ENCODE data around the gene UQCC5.

Gene UQCC5

DNA sequence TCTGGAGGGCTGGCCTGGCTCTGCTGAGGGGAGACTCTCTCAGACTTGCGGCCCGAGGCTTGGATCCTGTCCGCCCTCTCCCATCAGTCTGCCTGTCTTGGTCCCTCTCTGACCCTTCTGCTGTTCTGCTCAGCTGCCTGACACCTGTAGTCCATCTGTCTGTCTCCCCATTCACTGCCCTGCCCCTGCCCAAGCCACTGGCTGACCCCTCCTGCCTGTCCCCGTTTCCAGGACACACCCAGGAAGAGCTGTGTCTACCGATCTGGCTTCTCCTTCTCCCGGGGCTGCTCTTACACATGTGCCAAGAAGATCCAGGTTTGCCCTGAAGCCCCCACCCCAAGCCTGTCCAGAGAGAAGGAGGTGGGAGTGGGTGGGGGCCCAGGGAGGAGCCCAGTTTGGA lies 21.2 kb upstream of the UQCC5 start:
- DNase-seq: no peak
- no peaks in the 10 kb centered on the region for H3K36me3 Mint-ChIP-seq (ENCODE audit: low read depth)
- no peak overlapping the region for H3K27ac Mint-ChIP-seq
- H3K4me1 Mint-ChIP-seq: no peaks in the 10 kb centered on the region
- H3K27me3 Mint-ChIP-seq: no peaks in the 10 kb centered on the region
- no peak for ATAC-seq
- no peaks in the 10 kb centered on the region for H3K9me3 Mint-ChIP-seq
- H3K4me3 Mint-ChIP-seq: no peak overlapping the region

DNA sequence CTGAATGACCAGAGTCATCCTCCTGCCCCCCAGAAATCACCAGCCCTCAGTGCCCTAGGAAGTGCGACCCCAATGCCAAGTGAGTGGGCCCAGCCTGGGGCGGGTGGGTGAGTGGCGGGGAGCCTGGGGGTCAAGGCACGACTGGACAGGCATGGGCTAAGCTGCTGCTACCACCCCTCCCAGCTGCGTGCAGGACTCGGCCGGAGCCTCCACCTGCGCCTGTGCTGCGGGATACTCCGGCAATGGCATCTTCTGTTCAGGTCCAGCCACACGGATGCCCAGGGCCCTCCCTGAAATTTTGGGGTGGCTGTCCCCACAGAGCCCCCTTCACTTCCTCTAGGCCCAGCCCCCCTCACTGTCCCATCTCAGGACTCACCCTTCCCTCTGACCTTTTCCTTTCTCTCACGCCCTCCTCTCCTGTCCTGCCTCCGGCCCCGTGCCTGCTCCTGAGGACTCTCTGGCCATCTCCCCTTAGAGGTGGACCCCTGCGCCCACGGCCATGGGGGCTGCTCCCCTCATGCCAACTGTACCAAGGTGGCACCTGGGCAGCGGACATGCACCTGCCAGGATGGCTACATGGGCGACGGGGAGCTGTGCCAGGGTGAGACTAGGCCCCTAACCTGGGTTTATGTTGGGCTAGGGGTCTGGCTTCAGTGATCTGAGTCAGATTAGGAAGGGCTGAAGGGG lies 19.8 kb upstream of the UQCC5 start:
- Mint-ChIP-seq H3K27me3 (no peaks in the 10 kb centered on the region), H3K9me3 (no peaks in the 10 kb centered on the region), H3K4me1 (no peaks in the 10 kb centered on the region), H3K4me3 (no peak overlapping the region), H3K36me3 (ENCODE audit: low read depth) (no peaks in the 10 kb centered on the region), H3K27ac (no peak overlapping the region)
- no peak for DNase-seq
- ATAC-seq: no peak

DNA sequence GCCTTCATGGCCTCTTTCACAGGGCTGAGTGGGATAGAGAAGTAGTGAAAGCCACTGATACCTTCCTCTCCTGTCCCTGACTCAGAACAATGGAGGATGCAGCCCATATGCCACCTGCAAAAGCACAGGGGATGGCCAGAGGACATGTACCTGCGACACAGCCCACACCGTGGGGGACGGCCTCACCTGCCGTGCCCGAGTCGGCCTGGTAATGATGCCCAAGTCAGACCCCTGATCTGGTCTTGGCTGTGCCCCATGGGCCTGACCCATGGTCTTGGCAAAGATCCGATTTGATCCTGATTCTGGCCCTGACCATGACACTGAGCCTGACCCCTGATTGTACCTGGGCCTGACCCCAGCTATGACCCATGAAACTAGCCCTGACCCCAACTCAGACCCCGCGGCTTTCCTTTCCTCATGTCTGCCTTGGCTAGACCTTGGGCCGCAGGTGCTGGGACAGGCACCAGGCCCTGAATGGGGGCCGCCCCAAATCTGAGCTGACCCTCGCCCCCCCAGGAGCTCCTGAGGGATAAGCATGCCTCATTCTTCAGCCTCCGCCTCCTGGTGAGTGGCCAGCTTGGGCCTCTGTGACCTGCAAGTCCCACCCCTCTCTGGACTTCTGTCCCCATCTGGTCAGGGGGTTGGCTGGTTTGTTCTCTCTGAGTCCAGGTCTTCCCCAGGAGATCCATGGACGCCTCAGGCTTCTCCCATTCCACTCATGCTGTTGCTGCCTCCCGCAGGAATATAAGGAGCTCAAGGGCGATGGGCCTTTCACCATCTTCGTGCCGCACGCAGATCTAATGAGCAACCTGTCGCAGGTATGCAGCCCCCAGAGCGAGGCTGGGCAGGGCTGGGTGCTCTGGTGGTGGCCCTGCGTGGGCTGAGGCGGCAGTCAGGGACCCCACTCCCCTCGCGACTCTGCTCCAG lies 18.3 kb upstream of the UQCC5 start:
- DNase-seq (no peak), ATAC-seq (no peak)
- Mint-ChIP-seq H3K4me1 (no peaks in the 10 kb centered on the region), H3K9me3 (no peaks in the 10 kb centered on the region), H3K27me3 (no peaks in the 10 kb centered on the region), H3K27ac (no peak overlapping the region), H3K36me3 (ENCODE audit: low read depth) (no peaks in the 10 kb centered on the region), H3K4me3 (no peak overlapping the region)

DNA sequence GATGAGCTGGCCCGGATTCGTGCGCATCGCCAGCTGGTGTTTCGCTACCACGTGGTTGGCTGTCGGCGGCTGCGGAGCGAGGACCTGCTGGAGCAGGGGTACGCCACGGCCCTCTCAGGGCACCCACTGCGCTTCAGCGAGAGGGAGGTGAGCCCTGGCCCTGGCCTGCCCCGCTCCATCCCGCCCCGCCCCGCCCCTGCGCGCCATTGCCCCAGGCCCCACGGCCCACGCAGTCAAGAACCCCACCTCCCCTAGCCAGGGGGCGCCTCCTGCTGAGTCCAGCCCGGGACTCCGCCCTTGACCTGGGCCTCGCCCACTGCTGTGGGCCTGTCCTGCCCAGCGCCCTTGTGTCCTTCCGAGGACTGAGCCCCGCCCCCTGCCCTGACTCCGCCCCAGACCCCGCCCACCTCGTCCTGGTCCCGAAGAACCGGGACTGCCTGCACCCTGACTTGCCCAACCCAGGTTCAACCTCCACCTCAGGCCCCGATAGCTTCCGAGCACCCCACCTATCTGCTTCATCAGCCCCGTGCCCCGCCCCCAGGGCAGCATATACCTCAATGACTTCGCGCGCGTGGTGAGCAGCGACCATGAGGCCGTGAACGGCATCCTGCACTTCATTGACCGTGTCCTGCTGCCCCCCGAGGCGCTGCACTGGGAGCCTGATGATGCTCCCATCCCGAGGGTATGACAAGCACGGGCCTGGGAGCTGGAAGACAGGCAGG lies 17.5 kb upstream of the UQCC5 start:
- H3K4me1 Mint-ChIP-seq: no peaks in the 10 kb centered on the region
- no peak for ATAC-seq
- H3K27me3 Mint-ChIP-seq: no peaks in the 10 kb centered on the region
- peaks cover under 1% of the 10 kb centered on the region for H3K36me3 Mint-ChIP-seq (ENCODE audit: low read depth)
- H3K27ac Mint-ChIP-seq: no peak overlapping the region
- H3K9me3 Mint-ChIP-seq: no peaks in the 10 kb centered on the region
- DNase-seq: no peak
- H3K4me3 Mint-ChIP-seq: no peak overlapping the region

DNA sequence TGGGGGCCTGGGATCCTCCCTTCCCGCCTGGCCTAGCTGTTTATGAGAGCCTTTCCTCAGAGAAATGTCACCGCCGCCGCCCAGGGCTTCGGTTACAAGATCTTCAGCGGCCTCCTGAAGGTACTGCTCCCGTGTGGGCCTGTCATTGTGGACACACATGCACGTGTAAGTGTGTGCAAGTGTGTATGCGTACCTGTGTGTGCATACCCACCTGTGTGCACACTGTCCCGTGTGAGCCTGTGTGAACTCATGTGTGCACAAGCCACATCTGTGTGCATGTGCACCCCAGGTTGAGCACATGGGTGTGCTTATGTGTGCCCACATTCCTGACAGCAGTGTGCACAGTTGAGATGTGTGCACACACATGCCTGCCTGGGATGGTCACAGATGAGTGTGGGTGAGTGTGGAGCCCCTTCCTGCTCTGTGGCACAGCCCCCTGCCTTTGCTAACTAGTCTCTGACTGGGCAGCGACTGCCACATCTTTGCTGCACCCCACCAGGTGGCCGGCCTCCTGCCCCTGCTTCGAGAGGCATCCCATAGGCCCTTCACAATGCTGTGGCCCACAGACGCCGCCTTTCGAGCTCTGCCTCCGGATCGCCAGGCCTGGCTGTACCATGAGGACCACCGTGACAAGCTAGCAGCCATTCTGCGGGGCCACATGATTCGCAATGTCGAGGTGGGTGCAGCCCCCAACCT lies 16.8 kb upstream of the UQCC5 start:
- Mint-ChIP-seq H3K9me3 (no peaks in the 10 kb centered on the region), H3K36me3 (ENCODE audit: low read depth) (peaks cover 6% of the 10 kb centered on the region), H3K4me1 (no peaks in the 10 kb centered on the region), H3K4me3 (no peak overlapping the region), H3K27me3 (no peaks in the 10 kb centered on the region), H3K27ac (no peak overlapping the region)
- no peak for ATAC-seq
- DNase-seq: no peak

DNA sequence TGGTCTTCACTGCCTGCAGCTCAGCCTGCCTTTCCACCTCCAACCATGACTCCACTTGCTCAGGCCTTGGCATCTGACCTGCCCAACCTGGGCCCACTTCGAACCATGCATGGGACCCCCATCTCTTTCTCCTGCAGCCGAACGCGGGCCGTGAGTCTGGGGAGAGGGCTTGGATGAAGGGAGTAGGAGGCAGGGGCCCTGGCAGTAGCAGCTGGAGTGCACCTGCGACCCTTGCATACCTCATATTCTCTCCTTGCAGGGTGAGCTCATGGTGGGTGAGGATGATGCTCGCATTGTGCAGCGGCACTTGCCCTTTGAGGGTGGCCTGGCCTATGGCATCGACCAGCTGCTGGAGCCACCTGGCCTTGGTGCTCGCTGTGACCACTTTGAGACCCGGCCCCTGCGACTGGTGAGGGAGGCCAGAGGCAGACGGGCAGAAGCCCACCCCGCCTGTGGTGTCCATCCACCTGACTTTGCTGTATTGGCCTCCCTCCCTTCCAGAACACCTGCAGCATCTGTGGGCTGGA lies 16.2 kb upstream of the UQCC5 start:
- Mint-ChIP-seq H3K27ac (no peak overlapping the region), H3K4me3 (no peak overlapping the region), H3K27me3 (no peaks in the 10 kb centered on the region), H3K36me3 (ENCODE audit: low read depth) (peaks cover 6% of the 10 kb centered on the region), H3K4me1 (no peaks in the 10 kb centered on the region), H3K9me3 (no peaks in the 10 kb centered on the region)
- no peak for ATAC-seq
- no peak for DNase-seq

DNA sequence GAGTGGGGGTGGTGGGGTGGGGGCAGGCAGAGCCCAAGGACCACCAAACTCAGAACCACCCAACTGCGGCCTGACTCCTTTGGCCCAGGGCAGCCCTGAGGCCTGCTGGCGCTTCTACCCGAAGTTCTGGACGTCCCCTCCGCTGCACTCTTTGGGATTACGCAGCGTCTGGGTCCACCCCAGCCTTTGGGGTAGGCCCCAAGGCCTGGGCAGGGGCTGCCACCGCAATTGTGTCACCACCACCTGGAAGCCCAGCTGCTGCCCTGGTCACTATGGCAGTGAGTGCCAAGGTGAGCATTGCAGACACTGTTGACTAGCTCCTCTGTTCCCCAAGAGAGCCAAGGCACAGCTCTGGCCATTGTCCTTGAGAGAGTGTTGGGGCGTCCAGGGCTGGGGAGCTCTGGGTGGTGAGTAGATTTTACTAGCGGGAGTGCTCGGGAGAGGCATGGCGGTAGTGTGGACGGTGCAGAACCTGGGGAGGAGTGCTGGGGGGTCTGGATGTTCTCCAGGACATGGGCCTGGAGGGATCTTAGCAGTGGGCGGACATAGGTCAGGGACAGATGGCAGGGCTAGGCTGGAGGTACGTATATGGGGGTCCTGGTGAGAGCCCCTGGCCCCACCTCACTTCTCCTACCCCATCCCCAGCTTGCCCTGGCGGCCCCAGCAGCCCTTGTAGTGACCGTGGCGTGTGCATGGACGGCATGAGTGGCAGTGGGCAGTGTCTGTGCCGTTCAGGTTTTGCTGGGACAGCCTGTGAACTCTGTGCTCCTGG lies 15.5 kb upstream of the UQCC5 start:
- Mint-ChIP-seq H3K27me3 (no peaks in the 10 kb centered on the region), H3K36me3 (ENCODE audit: low read depth) (peaks cover 6% of the 10 kb centered on the region), H3K4me1 (no peaks in the 10 kb centered on the region), H3K27ac (no peak overlapping the region), H3K9me3 (no peaks in the 10 kb centered on the region), H3K4me3 (no peak overlapping the region)
- no peak for DNase-seq
- ATAC-seq: no peak

DNA sequence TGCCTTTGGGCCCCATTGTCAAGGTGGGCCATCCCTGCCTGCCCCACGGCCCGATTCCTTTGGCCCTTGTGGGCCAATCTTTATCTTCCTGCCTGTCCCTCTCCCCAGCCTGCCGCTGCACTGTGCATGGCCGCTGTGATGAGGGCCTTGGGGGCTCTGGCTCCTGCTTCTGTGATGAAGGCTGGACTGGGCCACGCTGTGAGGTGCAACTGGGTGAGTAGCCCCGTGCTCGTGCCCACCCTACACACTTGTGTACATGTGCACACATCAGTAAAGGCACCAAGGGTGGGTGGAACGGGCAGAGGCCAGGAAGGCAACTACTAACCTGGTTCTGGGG lies 14.9 kb upstream of the UQCC5 start:
- H3K4me1 Mint-ChIP-seq: no peaks in the 10 kb centered on the region
- no peaks in the 10 kb centered on the region for H3K27me3 Mint-ChIP-seq
- no peak overlapping the region for H3K4me3 Mint-ChIP-seq
- H3K9me3 Mint-ChIP-seq: no peaks in the 10 kb centered on the region
- ATAC-seq (no peak), DNase-seq (no peak)
- H3K27ac Mint-ChIP-seq: no peak overlapping the region
- peaks cover 6% of the 10 kb centered on the region for H3K36me3 Mint-ChIP-seq (ENCODE audit: low read depth)

DNA sequence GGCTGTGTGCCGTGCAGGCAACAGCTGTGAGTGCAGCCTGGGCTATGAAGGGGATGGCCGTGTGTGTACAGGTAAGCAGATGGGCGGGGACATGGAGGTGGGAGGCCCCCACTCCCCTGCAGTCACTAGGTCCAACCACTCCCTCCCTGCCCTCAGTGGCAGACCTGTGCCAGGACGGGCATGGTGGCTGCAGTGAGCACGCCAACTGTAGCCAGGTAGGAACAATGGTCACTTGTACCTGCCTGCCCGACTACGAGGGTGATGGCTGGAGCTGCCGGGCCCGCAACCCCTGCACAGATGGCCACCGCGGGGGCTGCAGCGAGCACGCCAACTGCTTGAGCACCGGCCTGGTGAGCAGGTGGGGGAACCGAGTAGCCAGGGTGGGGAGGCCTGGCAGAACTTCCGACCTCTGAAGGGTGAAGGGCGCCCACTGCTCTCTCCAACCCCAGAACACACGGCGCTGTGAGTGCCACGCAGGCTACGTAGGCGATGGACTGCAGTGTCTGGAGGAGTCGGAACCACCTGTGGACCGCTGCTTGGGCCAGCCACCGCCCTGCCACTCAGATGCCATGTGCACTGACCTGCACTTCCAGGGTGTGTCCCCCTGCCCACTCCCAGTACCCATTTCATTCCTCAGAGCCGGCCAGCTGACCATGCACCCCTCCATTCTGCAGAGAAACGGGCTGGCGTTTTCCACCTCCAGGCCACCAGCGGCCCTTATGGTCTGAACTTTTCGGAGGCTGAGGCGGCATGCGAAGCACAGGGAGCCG lies 14.3 kb upstream of the UQCC5 start:
- ATAC-seq (no peak), DNase-seq (no peak)
- Mint-ChIP-seq H3K4me1 (no peaks in the 10 kb centered on the region), H3K9me3 (no peaks in the 10 kb centered on the region), H3K27ac (no peak overlapping the region), H3K36me3 (ENCODE audit: low read depth) (peaks cover 6% of the 10 kb centered on the region), H3K4me3 (no peak overlapping the region), H3K27me3 (no peaks in the 10 kb centered on the region)

DNA sequence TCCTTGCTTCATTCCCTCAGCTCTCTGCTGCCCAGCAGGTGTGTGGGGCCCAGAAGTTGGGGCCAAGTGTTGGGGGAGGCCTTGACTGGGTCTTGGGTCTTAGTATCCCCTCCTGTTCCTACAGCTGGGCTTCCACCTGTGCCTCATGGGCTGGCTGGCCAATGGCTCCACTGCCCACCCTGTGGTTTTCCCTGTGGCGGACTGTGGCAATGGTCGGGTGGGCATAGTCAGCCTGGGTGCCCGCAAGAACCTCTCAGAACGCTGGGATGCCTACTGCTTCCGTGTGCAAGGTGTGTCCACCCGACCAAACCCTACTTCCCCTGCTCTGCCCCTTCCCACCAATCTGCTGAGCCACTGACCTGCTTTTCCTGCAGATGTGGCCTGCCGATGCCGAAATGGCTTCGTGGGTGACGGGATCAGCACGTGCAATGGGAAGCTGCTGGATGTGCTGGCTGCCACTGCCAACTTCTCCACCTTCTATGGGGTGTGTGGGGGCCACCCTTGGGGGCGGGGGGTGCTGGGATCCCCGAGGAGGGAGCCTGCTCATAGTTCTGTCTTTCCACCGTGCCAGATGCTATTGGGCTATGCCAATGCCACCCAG lies 13.7 kb upstream of the UQCC5 start:
- H3K9me3 Mint-ChIP-seq: no peaks in the 10 kb centered on the region
- no peak overlapping the region for H3K4me3 Mint-ChIP-seq
- H3K27ac Mint-ChIP-seq: no peak overlapping the region
- ATAC-seq: no peak
- no peaks in the 10 kb centered on the region for H3K27me3 Mint-ChIP-seq
- DNase-seq: no peak
- peaks cover 6% of the 10 kb centered on the region for H3K36me3 Mint-ChIP-seq (ENCODE audit: low read depth)
- H3K4me1 Mint-ChIP-seq: no peaks in the 10 kb centered on the region

DNA sequence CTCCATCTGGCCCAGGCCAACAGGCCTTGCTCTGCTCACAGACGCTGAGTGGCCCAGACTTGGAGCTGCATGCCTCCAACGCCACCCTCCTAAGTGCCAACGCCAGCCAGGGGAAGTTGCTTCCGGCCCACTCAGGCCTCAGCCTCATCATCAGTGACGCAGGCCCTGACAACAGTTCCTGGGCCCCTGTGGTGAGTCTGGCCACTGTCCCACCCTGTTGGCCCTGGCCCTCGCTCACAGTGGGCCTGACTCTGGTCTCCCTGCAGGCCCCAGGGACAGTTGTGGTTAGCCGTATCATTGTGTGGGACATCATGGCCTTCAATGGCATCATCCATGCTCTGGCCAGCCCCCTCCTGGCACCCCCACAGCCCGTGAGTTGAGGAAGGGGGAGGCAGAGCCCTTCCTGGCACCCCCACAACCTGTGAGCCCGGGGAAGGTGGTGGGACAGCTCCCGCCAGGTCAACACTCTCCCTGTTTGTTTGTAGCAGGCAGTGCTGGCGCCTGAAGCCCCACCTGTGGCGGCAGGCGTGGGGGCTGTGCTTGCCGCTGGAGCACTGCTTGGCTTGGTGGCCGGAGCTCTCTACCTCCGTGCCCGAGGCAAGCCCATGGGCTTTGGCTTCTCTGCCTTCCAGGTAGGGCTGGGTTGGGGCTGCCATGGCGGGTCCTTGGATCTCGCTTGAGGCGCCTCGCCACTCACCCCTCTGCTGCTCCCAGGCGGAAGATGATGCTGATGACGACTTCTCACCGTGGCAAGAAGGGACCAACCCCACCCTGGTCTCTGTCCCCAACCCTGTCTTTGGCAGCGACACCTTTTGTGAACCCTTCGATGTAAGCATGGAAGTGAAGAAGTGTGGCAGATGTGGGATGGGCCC lies 12.8 kb upstream of the UQCC5 start:
- Mint-ChIP-seq H3K27ac (no peak overlapping the region), H3K9me3 (no peaks in the 10 kb centered on the region), H3K4me1 (no peaks in the 10 kb centered on the region), H3K27me3 (no peaks in the 10 kb centered on the region), H3K4me3 (no peak overlapping the region), H3K36me3 (ENCODE audit: low read depth) (peaks cover 6% of the 10 kb centered on the region)
- no peak for DNase-seq
- no peak for ATAC-seq

DNA sequence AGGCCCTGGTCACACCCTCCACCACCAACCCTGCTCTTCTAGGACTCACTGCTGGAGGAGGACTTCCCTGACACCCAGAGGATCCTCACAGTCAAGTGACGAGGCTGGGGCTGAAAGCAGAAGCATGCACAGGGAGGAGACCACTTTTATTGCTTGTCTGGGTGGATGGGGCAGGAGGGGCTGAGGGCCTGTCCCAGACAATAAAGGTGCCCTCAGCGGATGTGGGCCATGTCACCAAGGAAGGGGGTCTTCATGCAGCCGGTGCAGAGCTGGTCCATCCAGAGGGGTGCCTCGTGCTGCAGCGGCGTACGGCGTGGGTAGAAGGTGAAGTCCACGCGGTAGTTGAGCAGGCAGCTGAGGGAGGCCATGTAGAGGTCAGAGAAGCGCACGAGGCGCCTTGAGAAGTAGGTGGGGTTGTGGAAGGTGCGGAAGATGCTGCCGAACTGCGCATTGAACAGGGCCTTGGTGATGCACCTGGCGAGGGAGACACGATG lies 12.1 kb upstream of the UQCC5 start:
- no peaks in the 10 kb centered on the region for H3K27me3 Mint-ChIP-seq
- H3K9me3 Mint-ChIP-seq: no peaks in the 10 kb centered on the region
- peaks cover 6% of the 10 kb centered on the region for H3K36me3 Mint-ChIP-seq (ENCODE audit: low read depth)
- DNase-seq (no peak), ATAC-seq (no peak)
- H3K4me1 Mint-ChIP-seq: no peaks in the 10 kb centered on the region
- no peak overlapping the region for H3K4me3 Mint-ChIP-seq
- H3K27ac Mint-ChIP-seq: no peak overlapping the region
